IMR-90 (cell line): ENCODE data around the gene MLLT10.

Source experiments
- BHLHE40 ChIP-seq: fragments of 150-350 bp; IDR thresholded peaks from 2 replicates; pipeline ENCODE4 v1.6.1; 2016; ENCODE audit warnings: mild to moderate bottlenecking, low read depth, low read length
- CEBPB ChIP-seq: IDR thresholded peaks from 2 replicates; pipeline ENCODE4 v1.6.1; 2012; ENCODE audit warnings: low read depth, low read length, improper control_type of control experiment
- CHD1 ChIP-seq: IDR thresholded peaks from 2 replicates; pipeline ENCODE4 v1.6.1; 2012; ENCODE audit warnings: low read depth, low read length, improper control_type of control experiment
- CTCF ChIP-seq: conservative IDR thresholded peaks from 2 replicates; pipeline ENCODE4 v1.5.1; 2012; ENCODE audit warnings: mild to moderate bottlenecking, low read depth, low read length, improper control_type of control experiment
- MAZ ChIP-seq: IDR thresholded peaks from 2 replicates; pipeline ENCODE4 v1.6.1; 2012; ENCODE audit warnings: low read depth, mild to moderate bottlenecking, low read length, improper control_type of control experiment, moderate library complexity, borderline replicate concordance
- MXI1 ChIP-seq: IDR thresholded peaks from 2 replicates; pipeline ENCODE4 v1.6.1; 2012; ENCODE audit warnings: low read depth, mild to moderate bottlenecking, low read length, moderate library complexity, borderline replicate concordance
- POLR2A ChIP-seq: IDR thresholded peaks from 2 replicates; pipeline ENCODE4 v1.6.1; 2012; ENCODE audit warnings: mild to moderate bottlenecking, low read depth, low read length
- RAD21 ChIP-seq: IDR thresholded peaks from 2 replicates; pipeline ENCODE4 v1.6.1; 2012; ENCODE audit warnings: low read length, improper control_type of control experiment
- RCOR1 ChIP-seq: IDR thresholded peaks from 2 replicates; pipeline ENCODE4 v1.6.1; 2012; ENCODE audit warnings: mild to moderate bottlenecking, low read length, improper control_type of control experiment; ENCODE audit not compliant: insufficient replicate concordance
- RFX5 ChIP-seq: IDR thresholded peaks from 2 replicates; pipeline ENCODE4 v1.8.0; 2012; ENCODE audit warnings: low read depth, mild to moderate bottlenecking, low read length, moderate library complexity
- SMC3 ChIP-seq: fragments of 150-350 bp; IDR thresholded peaks from 2 replicates; pipeline ENCODE4 v1.6.1; 2016; ENCODE audit warnings: low read depth, mild to moderate bottlenecking, antibody characterized with exemption, low read length, moderate library complexity
- USF2 ChIP-seq: fragments of 150-350 bp; IDR thresholded peaks from 2 replicates; pipeline ENCODE4 v1.6.1; 2017; ENCODE audit warnings: mild to moderate bottlenecking, antibody characterized with exemption, low read length, low read depth

- TF ChIP-seq RFX5 (no peak), SMC3 (no peak), CTCF (no peak), BHLHE40 (no peak), CEBPB (peak; percentile 45; the same call in 1 of the 2 replicates), POLR2A (no peak), RCOR1 (no peak), USF2 (no peak), CHD1 (no peak), MAZ (no peak), RAD21 (no peak), MXI1 (no peak)
Measured at GRCh38 chr10:21518149-21518640, 15.8 kb upstream of the MLLT10 start.
